GM12872 (cell line): ENCODE results near the gene NAA50.

ENCODE experiments used
- CTCF ChIP-seq: IDR thresholded peaks from 3 replicates; pipeline ENCODE4 v1.5.1; 2011; ENCODE audit warnings: low read depth, mild to moderate bottlenecking, low read length, moderate library complexity; ENCODE audit not compliant: insufficient read depth

Gene NAA50

GRCh38 chr3:113719294-113719693 lies 26.8 kb downstream of the NAA50 start:
- TF ChIP-seq CTCF: no peak

GRCh38 chr3:113717818-113718217 lies 28.2 kb downstream of the NAA50 start:
- TF ChIP-seq CTCF: no peak

- no peak for TF ChIP-seq CTCF
Observed at GRCh38 chr3:113717308-113717707, 28.7 kb downstream of the NAA50 start.

GRCh38 chr3:113714702-113715101 lies 31.3 kb downstream of the NAA50 start:
- TF ChIP-seq CTCF: no peak

GRCh38 chr3:113712129-113712528 lies 33.9 kb downstream of the NAA50 start:
- TF ChIP-seq CTCF: no peak

- TF ChIP-seq CTCF: no peak
Observed at GRCh38 chr3:113707835-113708234, 38.2 kb downstream of the NAA50 start.

- TF ChIP-seq CTCF: no peak
Observed at GRCh38 chr3:113698956-113699355, 47.1 kb downstream of the NAA50 start.
